ENCODE data around the gene SELPLG. TPM values are rescaled to one million over a fixed set of nuclear protein-coding genes. Genes with fewer than 3 reads are reported as not detected.
A peak's percentile ranks its signal among the peaks of the same experiment; 100 is the strongest.

The SELPLG gene
- total and polyA plus RNA-seq, 2 donors (not counting 1 experiment from before 2014, with no cell fraction given) = 6.1 to 8.0 TPM

GRCh38 chr12:108640802-108641445, 7.2 kb upstream of the SELPLG start:
- Histone ChIP-seq H3K36me3 (replicated peaks in 1 of 2; ENCODE audit: control extremely low read depth in 1 of 2, control insufficient read depth in 1 of 2, extremely low read depth in 1 of 2, insufficient read depth in 2 of 2, low read length in 1 of 2) (peaks cover 0 to 41% of the 10 kb centered on the region in 2 experiments), H3K9ac (ENCODE audit: low read length) (no peak overlapping the region), H4K20me1 (ENCODE audit: control insufficient read depth, insufficient read depth, low read length, poor library complexity, severe bottlenecking) (peaks cover 10% of the 10 kb centered on the region), H3K27me3 (replicated peaks in 1 of 4; ENCODE audit: control extremely low read depth in 1 of 4, control insufficient read depth in 3 of 4, insufficient read depth in 4 of 4, low read length in 3 of 4) (no peaks in the 10 kb centered on the region), H2AFZ (ENCODE audit: insufficient read depth, low read depth, low read length, poor library complexity, severe bottlenecking) (no peak overlapping the region), H3K4me1 (ENCODE audit: control insufficient read depth in 2 of 2, insufficient read depth in 2 of 2, low read length in 2 of 2) (peaks cover 63 to 70% of the 10 kb centered on the region in 2 donors), H3K27ac (ENCODE audit: low read length in 2 of 2) (peak overlapping the region; percentile 78 to 95), H3K4me3 (ENCODE audit: control extremely low read depth in 1 of 5, extremely low read depth in 1 of 5, insufficient read depth in 1 of 5, low read depth in 2 of 5, low read length in 4 of 5) (no peak overlapping the region), H3K4me2 (replicated peaks; ENCODE audit: low read depth, low read length, poor library complexity, severe bottlenecking) (peak overlapping the region; percentile 57), H3K9me3 (ENCODE audit: control extremely low read depth in 1 of 3, control insufficient read depth in 2 of 3, insufficient read depth in 1 of 3, low read length in 2 of 3) (no peaks in the 10 kb centered on the region), H3K79me2 (ENCODE audit: control insufficient read depth, insufficient read depth, low read length) (peaks cover 36% of the 10 kb centered on the region)
- intact Hi-C loops (cut with micrococcal nuclease) = no loop called here
- POLR2A ChIA-PET = interaction anchor here (1.0 to 14.8 kb wide), 7 partner anchors 9 to 199 kb away, joined by 3 to 133 read pairs (median 4); partner anchors contain the start of gene SART3
- H3K9me3 Mint-ChIP-seq (ENCODE audit: insufficient read depth) = no peaks in the 10 kb centered on the region
- peak overlapping the region; percentile 65 for H3K4me3 Mint-ChIP-seq
- CTCF ChIA-PET = interaction anchor here (0.7 to 17.3 kb wide), 8 partner anchors 9 to 163 kb away, joined by 3 to 431 read pairs (median 10); no protein-coding TSS in a partner anchor
- DNase-seq (peak; percentile 47), ATAC-seq (ENCODE audit: low read depth) (no peak)
- H3K4me1 Mint-ChIP-seq = peaks cover 89% of the 10 kb centered on the region
- no peak for TF ChIP-seq CTCF (IDR thresholded peaks at IDR 0.05)
- no peak for TF ChIP-seq EZH2 (IDR thresholded peaks at IDR 0.05; ENCODE audit: borderline replicate concordance, insufficient read depth, low read depth, low read length, poor library complexity, severe bottlenecking)
- 78% methylated on average over 5 of the region's 10 CpGs for WGBS (ENCODE audit: insufficient coverage)
- H3K27me3 Mint-ChIP-seq = no peaks in the 10 kb centered on the region
- H3K27ac Mint-ChIP-seq = peak overlapping the region; percentile 89
